GM10266 (cell line): ENCODE data around the gene PCDHGA12.
"Not testable (repeated sequence)": the region's sequence is repeated elsewhere in the genome, so short reads cannot be mapped to it uniquely, and the experiment has no call there.

Experiments
- DNase-seq: peaks from one replicate; pipeline ENCODE4 v3.0.0; 2012; ENCODE audit errors: extremely low spot score
- CTCF ChIP-seq: IDR thresholded peaks from 2 replicates; pipeline ENCODE4 v1.5.1; 2012; ENCODE audit warnings: mild to moderate bottlenecking, low read depth; ENCODE audit not compliant: control insufficient read depth, insufficient read depth; ENCODE audit errors: missing control alignments

The PCDHGA12 gene

GRCh38 chr5:141412854-141413539 is 17.3 kb upstream of the PCDHGA12 start, which contains the start of gene PCDHGA10:
PCDHGA10 (plus strand) TSS chr5:141412987; CDS start chr5:141413176, 189 bp downstream.
- peak; percentile 86 for DNase-seq
- peak; percentile 77 for TF ChIP-seq CTCF

GRCh38 chr5:141413540-141414069 is 16.7 kb upstream of the PCDHGA12 start:
- no peak for DNase-seq

GRCh38 chr5:141414548-141415274 is 15.6 kb upstream of the PCDHGA12 start:
- DNase-seq = not testable (repeated sequence)

More at GRCh38 chr5:141413540-141414069, 16.7 kb upstream of the PCDHGA12 start:
- no peak for TF ChIP-seq CTCF

GRCh38 chr5:141415275-141415618 is 15.1 kb upstream of the PCDHGA12 start:
- DNase-seq = not testable (repeated sequence)

GRCh38 chr5:141417494-141418172 is 12.7 kb upstream of the PCDHGA12 start, which contains the start of gene PCDHGB7:
PCDHGB7 (plus strand) TSS chr5:141417677; CDS start chr5:141417860, 183 bp downstream.
- peak; percentile 81 for TF ChIP-seq CTCF
- peak; percentile 85 for DNase-seq

- TF ChIP-seq CTCF = no peak
- no peak for DNase-seq
Observed at GRCh38 chr5:141419074-141419880, 11.0 kb upstream of the PCDHGA12 start.

- TF ChIP-seq CTCF = peak; percentile 90
- peak; percentile 83 for DNase-seq
Observed at GRCh38 chr5:141420855-141421488, 9.3 kb upstream of the PCDHGA12 start, which contains the start of gene PCDHGA11. PCDHGA11 (plus strand) TSS chr5:141421051; CDS start chr5:141421228, 177 bp downstream.
